GM11168 (cell line): ENCODE measurements around the gene DLEC1.
"Not testable (repeated sequence)": the region's sequence is repeated elsewhere in the genome, so short reads cannot be mapped to it uniquely, and the experiment has no call there.

Source experiments
- in situ Hi-C: fragments of 300-500 bp; cut with MboI; formaldehyde crosslinking; loops from one replicate; pipeline ENCODE4 v1.12.0; 2022; ENCODE audit warnings: low sequenced_read_pairs; ENCODE audit not compliant: unreplicated experiment

DLEC1 gene

DNA sequence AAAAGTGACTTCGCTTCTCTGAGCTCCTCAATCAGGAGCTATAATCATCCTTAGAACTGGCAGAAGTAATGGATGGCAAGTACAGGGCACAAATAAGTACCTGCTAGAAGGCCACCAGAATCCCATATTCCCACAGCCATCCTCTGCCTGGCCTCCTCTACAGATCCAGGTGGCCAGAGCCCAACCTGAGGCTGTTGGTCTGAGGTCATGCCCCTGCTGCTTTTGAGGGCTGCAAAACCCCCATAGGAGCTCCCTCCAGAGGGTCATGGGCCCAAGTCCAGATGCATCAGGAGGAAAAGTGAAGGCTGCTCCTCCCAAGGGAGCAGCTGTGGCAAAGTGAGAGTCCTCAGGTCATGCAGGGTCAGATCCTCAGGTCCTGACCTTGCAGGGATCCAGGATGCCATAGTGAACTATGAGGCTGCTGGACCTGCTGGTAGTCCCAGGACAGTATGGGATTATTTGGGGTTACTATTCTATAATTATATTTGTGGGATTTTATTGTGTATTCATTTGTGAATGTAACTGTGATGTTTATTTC, 6.6 kb upstream of the DLEC1 start:
- in situ Hi-C loops, result no loop called here

DNA sequence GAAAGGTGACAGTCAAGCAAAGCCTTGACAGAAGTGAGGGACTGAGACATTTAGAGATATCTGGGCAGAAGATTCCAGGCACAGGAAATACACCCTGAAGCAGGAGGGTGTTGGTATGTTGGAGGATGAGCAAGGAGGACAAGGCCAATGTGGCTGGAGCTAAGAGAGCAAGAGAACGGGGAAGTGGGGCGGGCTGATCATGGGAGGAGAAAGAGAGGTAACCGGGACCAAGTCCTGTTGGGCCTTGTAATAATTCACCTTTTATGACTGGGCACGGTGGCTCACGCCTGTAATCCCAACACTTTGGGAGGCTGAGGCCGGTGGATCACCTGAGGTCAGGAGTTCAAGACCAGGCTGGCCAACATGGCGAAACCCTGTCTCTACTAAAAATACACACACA, 5.4 kb upstream of the DLEC1 start:
- in situ Hi-C loops, result not testable (repeated sequence)

DNA sequence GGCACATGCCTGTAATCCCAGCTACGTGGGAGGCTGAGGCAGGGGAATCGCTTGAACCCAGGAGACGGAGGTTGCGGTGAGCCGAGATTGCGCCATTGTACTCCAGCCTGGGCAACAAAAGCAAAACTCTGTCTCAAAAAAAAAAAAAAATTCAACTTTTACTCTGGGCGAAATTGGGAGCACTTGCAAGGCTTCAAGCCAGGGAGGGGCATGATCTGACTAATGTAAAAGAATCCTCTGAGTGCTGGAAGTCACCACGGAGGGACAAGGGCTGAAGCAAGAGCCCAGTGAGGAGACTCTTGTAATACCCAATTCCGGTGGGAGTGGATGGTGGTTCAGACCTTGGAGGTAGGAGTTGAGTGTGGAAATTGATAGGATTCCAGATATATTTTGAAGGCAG, 4.7 kb upstream of the DLEC1 start:
- in situ Hi-C loops, result not testable (repeated sequence)

DNA sequence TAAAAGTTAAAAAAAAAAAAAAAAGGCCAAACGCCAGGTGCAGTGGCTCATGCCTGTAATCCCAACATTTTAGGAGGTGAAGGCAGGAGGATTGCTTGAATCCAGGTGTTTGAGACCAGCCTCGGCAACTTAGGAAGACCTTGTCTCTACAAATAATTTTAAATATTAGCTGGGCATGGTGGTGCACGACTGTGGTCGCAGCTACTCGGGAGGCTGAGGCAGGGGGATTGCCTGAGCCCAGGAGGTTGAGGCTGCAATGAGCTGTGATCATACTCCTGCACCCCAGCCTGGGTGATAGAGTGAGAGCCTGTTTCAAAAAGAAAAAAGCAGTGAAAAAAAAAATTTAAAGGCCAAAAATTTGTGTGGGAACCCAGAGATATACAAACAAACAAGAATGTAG, 2.7 kb upstream of the DLEC1 start:
- in situ Hi-C loops, result no loop called here

DNA sequence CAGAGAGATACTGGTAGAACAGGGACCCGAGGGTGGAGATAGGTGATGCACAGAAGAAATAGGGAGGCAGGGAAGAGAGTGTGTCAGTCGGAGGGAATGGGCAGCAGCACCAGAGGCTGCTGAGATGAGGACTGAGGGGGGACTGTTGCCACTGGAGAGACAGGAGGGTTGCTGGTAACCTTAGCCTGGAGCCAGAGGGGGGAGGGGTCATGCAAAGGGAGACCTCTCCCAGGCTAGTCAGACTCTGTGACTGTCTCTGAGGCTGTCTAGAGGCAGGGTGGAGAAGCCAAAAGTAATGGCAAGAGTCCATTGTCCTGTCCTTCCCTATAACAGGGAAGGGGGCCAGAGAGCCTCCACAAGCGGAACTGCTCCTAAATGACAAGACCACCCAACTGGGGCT, 2.1 kb upstream of the DLEC1 start:
- in situ Hi-C loops, result no loop called here

DNA sequence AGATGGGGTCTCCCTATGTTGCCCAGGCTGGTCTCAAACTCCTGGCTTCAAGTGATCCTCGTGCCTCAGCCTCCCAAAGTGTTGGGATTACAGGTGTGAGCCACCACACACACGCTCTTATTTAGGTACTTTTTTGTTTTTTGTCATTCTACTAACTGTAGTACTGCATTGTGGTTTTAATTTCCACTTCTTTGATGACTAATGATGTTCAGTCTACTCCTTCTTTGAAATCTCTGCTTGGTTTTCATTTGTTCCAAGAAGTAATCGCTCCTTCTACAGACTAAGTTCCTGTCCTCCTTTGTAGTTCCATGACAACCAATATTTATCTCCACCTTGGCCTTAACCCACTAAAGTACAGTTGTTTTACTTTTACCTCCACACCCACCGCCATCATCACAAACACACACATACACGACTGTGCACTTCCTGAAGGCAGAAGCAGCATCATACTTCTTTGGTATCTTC, 529 bp upstream of the DLEC1 start:
- in situ Hi-C loops, result no loop called here

DNA sequence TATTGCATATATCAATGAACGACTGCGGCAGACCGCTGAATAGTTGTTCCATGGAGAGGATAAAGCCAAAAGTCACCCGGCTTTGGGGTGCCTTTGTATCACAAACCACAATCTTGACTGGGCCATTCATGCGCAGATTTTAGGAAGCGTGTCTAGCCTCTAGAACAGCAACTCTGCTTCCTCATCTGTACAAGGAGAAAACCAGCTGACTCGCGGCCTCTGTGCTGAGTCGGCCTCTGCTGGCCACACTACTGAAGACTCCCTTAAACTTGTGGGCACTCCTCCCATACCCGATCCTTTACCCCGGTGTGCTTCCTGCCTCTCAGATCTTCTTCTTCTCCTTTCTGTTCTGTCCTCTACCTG, 872 bp downstream of the DLEC1 start:
- in situ Hi-C loops, result no loop called here

DNA sequence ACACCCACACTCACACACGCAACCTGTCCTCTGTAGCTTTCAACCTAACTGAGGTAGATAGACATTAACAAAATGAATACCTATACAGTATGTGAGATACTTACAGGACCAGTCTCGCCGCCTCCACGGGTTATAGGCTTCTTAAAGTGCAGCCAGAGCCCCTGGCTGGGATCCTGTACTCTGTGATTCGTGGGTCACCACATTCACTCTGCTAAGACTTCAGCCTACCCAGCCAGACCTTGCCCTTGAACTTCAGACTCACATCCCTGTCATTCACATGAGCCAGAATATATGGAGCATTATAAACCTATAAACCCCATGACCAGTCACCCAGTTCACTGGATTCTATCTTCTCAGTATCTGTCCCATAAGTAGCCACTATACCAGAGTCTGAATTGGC, 1.4 kb downstream of the DLEC1 start:
- in situ Hi-C loops, result no loop called here

DNA sequence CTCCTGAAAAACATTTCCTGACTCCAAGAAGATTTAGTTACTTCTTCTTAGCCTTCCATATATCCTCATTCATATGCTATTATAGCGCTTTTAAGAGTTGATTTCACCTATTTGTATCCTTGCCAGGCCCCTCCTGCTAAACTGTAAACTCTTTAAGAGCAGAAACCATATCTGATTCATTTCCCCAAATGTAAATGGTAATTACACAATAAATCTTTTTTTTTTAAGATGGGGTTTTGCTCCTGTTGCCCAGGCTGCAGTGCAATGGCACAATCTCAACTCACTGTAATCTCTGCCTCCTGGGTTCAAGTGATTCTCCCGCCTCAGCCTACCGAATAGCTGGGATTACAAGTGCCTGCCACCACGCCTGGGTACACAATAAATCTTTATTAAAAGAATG, 4.5 kb downstream of the DLEC1 start:
- in situ Hi-C loops, result no loop called here

DNA sequence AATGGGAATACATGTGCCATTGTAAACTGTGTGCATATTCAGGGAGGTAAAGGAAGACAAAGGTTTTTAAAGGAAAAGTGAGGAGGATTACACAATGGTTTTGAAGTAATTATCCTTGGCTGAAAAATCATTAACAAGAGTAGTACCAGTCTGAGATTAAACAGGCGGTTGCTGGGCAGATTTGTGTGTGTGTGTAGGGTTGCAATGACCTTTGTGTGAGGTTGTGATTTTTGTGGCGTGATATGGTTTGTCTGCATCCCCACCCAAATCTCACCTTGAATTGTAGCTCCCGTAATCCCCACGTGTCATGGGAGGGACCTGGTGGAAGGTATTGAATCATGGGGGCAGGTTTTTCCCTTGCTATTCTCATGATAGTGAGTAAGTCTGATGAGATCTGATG, 7.0 kb downstream of the DLEC1 start:
- in situ Hi-C loops, result no loop called here

DNA sequence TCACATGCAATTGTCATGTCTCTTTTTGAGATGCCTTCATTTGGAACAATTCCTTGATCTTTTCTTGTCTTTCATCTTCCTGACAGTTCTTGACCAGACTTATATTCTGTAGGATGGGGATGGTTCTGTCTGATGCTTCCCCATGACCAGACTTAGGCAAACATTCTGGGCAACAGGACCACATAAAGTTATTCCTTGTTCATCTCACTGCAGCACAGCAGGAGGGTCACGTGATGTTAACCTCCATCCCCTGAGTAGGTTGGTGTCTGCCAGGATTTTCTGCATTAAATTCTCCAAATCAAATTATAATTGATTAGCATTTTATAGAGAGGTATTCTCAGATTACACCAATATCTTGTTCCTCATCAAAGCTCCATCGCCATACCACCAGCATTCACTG, 7.8 kb downstream of the DLEC1 start:
- in situ Hi-C loops, result no loop called here

DNA sequence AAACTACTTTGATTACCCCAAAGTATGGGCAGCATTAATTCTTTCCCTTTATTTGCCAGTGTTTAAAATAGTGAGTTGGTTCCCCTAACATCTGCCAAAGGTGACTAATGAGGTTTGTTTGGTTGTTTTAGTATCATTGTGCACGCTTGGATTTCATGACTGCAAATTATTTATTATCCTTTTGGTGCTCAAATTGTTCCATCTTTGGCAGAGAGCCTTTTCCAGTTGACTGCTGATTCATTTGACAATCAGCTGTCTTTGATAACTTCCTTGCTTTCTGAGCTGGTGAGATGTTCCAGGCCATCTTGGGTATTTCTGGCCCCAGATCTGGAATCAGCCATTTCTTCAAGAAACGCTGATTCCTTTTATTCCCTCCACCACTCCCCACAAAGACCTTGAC, 8.9 kb downstream of the DLEC1 start:
- in situ Hi-C loops, result no loop called here

DNA sequence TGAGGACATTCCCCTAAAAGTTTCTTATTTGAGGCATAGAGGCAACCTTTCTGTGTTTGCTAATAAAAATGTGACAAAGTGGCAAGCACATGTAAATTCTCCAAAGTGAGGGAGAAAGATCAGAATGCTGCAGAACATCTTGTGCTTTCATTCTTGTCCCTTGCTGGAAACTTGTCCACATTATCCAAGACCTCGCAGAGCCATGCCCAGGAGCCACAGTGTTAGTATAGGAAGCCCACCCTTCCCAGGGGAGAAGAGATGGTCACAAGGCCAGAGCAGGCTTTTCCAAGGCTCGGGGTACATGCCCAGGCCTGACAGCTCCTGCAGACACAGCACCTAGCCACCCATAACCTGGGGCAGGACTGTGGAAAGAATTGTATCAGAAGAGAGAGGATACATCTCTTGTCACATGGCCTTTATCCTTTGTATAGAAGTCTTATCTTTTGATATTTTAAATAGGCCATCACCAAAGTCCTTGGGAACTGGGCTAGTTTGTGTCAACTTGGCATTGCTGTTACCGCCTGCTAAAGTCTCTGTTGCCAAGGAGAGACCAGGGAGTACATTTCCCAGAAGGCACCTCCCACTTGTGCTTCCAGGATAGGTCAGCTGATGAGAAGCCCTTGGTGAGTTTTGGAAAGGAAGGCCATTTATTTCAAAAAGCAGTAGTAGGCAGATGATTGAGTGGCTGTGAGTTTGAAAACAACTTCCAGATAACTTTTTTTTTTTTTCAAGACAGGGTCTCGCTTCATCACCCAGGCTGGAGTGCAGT, 10.5 kb downstream of the DLEC1 start:
- in situ Hi-C loops, result no loop called here

DNA sequence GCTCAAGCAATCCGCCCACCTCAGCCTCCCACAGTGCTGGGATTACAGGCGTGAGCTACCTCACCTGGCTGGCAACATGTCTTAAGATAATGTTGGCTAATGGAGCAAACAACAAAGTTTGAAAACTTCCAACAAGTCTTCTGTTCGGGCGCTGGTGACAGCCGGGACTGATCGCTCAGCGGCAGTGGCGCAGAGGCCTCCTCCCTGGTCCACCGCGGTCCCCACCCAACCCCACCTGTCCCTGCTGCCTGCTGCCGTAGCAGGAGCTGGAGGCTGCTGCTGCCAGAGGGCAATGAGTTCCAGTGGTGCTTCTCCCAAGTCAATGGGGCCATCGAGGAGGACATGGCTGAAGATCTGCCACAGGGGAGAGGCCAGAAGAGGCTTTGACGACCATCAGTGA, 12.1 kb downstream of the DLEC1 start:
- in situ Hi-C loops, result no loop called here

DNA sequence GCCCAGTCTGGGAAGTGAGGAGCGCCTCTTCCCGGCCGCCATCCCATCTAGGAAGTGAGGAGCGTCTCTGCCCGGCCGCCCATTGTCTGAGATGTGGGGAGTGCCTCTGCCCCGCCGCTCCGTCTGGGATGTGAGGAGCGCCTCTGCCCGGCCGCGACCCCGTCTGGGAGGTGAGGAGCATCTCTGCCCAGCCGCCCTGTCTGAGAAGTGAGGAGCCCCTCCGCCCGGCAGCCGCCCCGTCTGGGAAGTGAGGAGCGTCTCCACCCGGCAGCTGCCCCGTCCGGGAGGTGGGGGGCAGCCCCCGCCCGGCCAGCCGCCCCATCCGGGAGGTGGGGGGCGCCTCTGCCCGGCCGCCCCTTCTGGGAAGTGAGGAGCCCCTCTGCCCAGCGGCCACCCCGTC, 14.3 kb downstream of the DLEC1 start:
- in situ Hi-C loops, result not testable (repeated sequence)

DNA sequence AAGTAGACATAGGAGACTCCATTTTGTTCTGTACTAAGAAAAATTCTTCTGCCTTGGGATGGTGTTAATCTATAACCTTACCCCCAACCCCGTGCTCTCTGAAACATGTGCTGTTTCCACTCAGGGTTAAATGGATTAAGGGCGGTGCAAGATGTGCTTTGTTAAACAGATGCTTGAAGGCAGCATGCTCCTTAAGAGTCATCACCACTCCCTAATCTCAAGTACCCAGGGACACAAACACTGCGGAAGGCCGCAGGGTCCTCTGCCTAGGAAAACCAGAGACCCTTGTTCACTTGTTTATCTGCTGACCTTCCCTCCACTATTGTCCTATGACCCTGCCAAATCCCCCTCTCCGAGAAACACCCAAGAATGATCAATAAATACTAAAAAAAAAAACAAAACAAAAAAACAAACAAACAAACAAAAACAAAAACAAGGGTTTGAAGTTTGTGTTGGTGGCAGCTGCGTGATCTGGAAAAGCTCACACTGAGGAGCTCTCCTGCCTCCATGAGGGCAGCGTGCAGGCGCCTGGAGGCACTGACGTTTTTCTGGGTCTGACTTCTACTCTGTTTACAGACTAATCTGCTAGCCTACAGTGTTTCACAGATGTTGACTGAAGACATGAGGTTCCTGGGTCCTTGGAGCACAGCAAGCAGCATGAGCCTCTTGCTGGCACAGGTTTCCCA, 14.9 kb downstream of the DLEC1 start:
- in situ Hi-C loops, result not testable (repeated sequence)

DNA sequence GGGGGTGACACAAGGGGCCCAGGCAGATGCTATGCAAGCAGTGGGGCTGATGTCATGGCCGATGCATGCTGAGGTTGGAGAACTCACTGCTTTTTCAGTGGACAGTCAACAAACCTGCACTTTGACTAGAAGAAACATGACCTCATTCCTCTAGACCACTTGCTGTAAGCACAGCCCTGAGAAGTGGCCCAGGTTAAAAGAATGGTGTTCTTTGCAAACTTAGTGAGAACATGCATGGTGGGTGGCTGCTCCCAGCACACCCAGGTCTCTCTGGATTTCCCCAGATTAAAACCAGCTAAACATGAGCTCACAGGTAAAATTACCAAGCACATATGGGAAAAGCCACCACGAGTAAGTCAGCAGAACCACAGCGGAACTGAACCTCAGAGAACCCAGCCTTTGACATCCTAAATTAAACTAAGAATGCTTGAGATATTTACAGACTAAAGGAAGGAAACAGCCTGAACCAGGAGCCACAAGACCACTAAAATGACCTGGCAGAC, 15.5 kb downstream of the DLEC1 start:
- in situ Hi-C loops, result no loop called here

DNA sequence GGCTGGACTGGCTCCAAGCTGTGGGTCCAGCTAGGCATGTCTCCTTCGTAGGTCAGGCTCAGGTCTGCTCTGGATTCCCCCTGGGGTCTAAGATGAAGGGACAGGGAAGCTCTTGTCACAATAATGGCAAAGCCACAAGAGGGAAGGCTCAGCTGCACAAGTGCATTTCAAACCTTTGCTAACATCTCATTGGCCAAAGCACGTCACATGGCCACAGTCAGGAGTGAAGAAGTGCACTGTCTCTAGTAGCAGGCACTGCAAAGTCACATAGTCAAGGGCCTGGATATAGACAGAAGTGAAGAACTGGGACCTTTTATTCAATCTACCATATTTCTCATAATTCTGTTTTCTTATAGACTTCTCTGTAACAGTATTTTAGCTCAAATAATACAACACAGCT, 20.1 kb downstream of the DLEC1 start:
- in situ Hi-C loops, result no loop called here

DNA sequence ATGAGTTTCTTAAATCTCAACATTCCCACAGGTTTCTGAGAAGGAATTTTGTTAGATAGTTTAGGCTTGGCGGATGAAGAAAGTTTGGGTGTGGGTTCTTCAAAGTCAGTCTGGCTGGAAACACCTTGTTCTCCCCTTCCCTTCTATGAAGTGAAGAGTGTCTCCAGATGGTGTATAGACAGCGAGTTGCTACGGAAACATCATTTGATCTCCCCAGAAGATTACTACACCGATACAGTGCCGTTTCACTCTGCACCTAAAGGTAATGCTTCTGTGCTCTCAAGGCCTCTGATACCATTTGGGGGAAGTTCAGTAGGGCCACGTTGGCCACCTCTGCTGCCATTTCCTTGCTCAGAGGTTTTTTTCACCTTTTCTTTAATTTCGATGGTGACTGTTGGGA, 20.6 kb downstream of the DLEC1 start:
- in situ Hi-C loops, result no loop called here

DNA sequence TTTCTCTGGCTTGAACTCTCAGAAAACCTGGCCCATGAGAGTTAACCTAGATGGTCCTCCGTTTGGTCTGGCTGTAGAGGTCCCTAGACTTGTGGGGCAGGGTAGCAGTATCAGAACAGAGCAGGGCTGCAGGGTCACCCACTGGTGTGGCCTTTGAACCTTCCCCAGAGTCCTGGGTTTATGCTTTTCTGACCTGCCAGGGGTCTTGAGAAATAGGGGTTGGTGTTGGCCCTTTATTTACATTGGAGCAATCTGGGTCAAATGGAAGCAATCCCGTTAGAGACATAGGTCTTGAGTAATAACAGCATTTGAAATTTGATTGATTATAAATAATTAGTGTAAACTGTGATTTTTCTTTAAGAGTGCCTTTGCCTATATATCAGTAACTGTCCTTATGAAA, 23.8 kb downstream of the DLEC1 start:
- in situ Hi-C loops, result no loop called here

DNA sequence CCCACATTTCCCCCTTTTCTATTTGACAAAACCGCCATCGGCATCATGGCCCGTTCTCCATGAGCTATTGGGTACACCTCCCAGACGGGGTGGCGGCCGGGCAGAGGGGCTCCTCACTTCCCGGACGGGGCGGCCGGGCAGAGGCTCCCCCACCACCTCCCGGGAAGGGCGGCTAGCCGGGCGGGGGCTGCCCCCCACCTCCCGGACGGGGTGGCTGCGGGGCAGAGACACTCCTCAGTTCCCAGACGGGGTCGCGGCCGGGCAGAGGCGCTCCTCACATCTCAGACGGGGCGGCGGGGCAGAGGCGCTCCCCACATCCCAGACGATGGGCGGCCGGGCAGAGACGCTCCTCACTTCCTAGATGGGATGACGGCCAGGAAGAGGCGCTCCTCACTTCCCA, 25.4 kb downstream of the DLEC1 start:
- in situ Hi-C loops, result not testable (repeated sequence)
